Lower leg skin (tissue), 4 donors: ENCODE results near the gene PGLYRP4. TPM values are rescaled to one million over a fixed set of nuclear protein-coding genes. Genes with fewer than 3 reads are reported as not detected.
"Not testable (repeated sequence)": the region's sequence is repeated elsewhere in the genome, so short reads cannot be mapped to it uniquely, and the experiment has no call there.

ENCODE experiments used
- DNase-seq, 2 donors: peaks; one replicate each; pipeline ENCODE4 v3.0.0-alpha.2; 2019; ENCODE audit warnings: low spot score in 2 of 2
- H3K4me3 ChIP-seq: fragments of 200-600 bp; sonication (generic); 2 replicates; pipeline ENCODE4 v1.5.1; 2017; ENCODE audit warnings: mild to moderate bottlenecking, low read depth; ENCODE audit not compliant: poor library complexity, severe bottlenecking
- CTCF ChIP-seq, 3 donors: fragments of 450-650 bp; IDR thresholded peaks; one replicate each; pipeline ENCODE4 v1.5.1; 2016; ENCODE audit warnings: antibody characterized with exemption in 3 of 3, mild to moderate bottlenecking in 3 of 3, moderate library complexity in 2 of 3
- POLR2A ChIP-seq, 2 donors: fragments of 450-650 bp; IDR thresholded peaks; one replicate each; pipeline ENCODE4 v1.6.1; 2016 to 2017; ENCODE audit warnings: antibody characterized with exemption in 2 of 2, mild to moderate bottlenecking in 1 of 2, moderate library complexity in 1 of 2
- WGBS, 2 donors: methylation state at CpG; one replicate each; pipeline ENCODE4 v1.1.5; 2018; 5-methylcytosine and 5-hydroxymethylcytosine counted together
- intact Hi-C: fragments of 100-400 bp; cut with DNase I; formaldehyde crosslinking; loops from one replicate; pipeline ENCODE4 v1.15.0; 2023; ENCODE audit warnings: low total_unique reads
- total RNA-seq, 4 donors: library from RNA; depleted of rRNA; stranded (reverse); fragments of >200 nt; gene quantifications; one replicate each; pipeline ENCODE4 v1.1.0, GENCODE V29; 2016

Gene PGLYRP4
- total RNA-seq, 4 donors from 2014 or later = 10.2 to 36.1 (median 18.7) TPM

- H3K4me3 ChIP-seq = no peak overlapping the region
- DNase-seq = peak in 1 of 2 donors; percentile 74
- TF ChIP-seq POLR2A (IDR thresholded peaks at IDR 0.05) = no peak
- no peak for TF ChIP-seq CTCF (IDR thresholded peaks at IDR 0.05)
- intact Hi-C loops = loop anchor here (2.0 kb wide), 1 partner anchor 141 kb away; no protein-coding TSS in a partner anchor
- 84 to 89% methylated on average over 7 of the region's 7 CpGs for WGBS, 2 donors
These were observed 4.7 kb upstream of the PGLYRP4 start for GRCh38 chr1:153353226-153353947.

- TF ChIP-seq POLR2A (IDR thresholded peaks at IDR 0.05) (no peak), CTCF (IDR thresholded peaks at IDR 0.05) (no peak)
- 0 to 1% methylated on average over 4 of the region's 4 CpGs for WGBS, 2 donors
- H3K4me3 ChIP-seq = no peak overlapping the region
- intact Hi-C loops = loop anchor here (2.0 kb wide), 1 partner anchor 142 kb away; no protein-coding TSS in a partner anchor
- peak in 1 of 2 donors; percentile 89 for DNase-seq
These were observed 3.9 kb upstream of the PGLYRP4 start for GRCh38 chr1:153352523-153352922.

- WGBS, 2 donors = 46 to 48% methylated on average over 1 of the region's 1 CpG
- no peak overlapping the region for H3K4me3 ChIP-seq
- TF ChIP-seq POLR2A (IDR thresholded peaks at IDR 0.05) (no peak), CTCF (IDR thresholded peaks at IDR 0.05) (no peak)
- no peak for DNase-seq
- intact Hi-C loops = no loop called here
These were observed 1.8 kb upstream of the PGLYRP4 start for GRCh38 chr1:153350321-153350957.

GRCh38 chr1:153349363-153350320 lies 1.0 kb upstream of the PGLYRP4 start:
- no peak for DNase-seq
- intact Hi-C loops = no loop called here
- H3K4me3 ChIP-seq = no peak overlapping the region
- 61 to 62% methylated on average over 17 of the region's 17 CpGs for WGBS, 2 donors
- TF ChIP-seq CTCF (IDR thresholded peaks at IDR 0.05) (no peak), POLR2A (IDR thresholded peaks at IDR 0.05) (no peak)

- whole genome bisulfite sequencing, 2 donors = 61 to 64% methylated on average over 7 of the region's 7 CpGs
- H3K4me3 ChIP-seq = no peak overlapping the region
- DNase-seq = no peak
- TF ChIP-seq CTCF (IDR thresholded peaks at IDR 0.05) (no peak), POLR2A (IDR thresholded peaks at IDR 0.05) (no peak)
- intact Hi-C loops = no loop called here
These were observed 785 bp downstream of the PGLYRP4 start for GRCh38 chr1:153347856-153348255.

- H3K4me3 ChIP-seq, intact Hi-C loops: not testable (repeated sequence)
- WGBS, 2 donors = 79 to 83% methylated on average over 14 of the region's 14 CpGs
- DNase-seq = peak in 1 of 2 donors; percentile 60
These were observed 1.6 kb downstream of the PGLYRP4 start for GRCh38 chr1:153347049-153347448.
